ENCODE data around the gene FSTL3. TPM values are rescaled to one million over a fixed set of nuclear protein-coding genes. Genes with fewer than 3 reads are reported as not detected.

FSTL3 gene
- total and polyA plus RNA-seq, 2 of the 13 experiments (the other 11 are each of a cell fraction or from before 2014, with no cell fraction given) = 13.5 to 15.6 TPM

DNA sequence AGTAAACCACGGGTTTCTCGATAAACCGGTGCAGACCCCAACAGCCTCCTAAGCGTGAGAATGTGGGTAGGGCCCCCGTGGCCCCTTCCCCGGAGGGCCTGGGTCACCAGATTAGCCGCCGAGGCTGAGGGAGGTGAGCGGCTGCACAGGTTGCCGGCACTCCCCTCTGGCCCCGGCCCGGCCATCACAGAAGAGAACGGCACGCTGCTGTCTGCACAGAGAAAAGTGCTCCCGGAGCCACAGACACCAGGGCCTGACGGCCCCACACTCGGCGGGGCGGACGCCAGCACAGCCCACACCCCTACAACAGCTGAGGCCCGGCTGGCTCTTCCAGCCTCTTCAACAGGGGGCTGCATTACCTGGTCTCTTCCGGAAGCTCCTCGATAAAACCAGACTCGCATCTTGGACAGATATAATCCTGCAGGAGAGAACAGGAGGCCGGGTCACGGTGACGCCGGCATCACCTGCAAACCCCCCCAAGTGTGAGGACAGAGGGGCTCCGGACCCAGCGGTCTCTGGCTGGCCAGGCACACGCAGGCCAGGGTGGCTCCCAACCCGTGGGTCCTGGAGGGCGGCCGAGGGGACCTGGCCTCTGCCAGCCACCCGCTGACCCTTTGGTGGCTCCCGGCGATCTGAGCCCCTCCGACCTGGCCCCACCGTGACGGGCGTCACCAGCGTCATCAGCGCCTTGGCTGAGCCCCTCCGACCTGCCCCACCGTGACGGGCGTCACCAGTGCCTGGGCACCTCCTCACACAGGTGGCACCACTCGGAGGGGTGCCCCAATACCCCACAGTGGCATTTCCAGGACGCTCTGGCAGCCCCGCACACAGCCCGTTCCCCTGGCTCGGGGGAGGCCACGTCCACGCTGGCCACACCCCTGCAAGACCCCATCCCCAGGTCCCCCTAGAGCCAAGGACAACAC, 23.5 kb upstream of the FSTL3 start:
- no peak for DNase-seq (ENCODE audit: low spot score)
- Histone ChIP-seq H3K9ac (ENCODE audit: insufficient read depth, low read depth, low read length) (no peak overlapping the region), H3K4me1 (ENCODE audit: insufficient read depth, low read length) (peaks cover 13% of the 10 kb centered on the region), H3K9me3 (ENCODE audit: low read length) (no peaks in the 10 kb centered on the region), H3K4me2 (ENCODE audit: low read depth, low read length) (no peak overlapping the region), H2AFZ (ENCODE audit: low read length) (no peak overlapping the region), H3K36me3 (replicated peaks in 1 of 2; ENCODE audit: control insufficient read depth in 1 of 2, insufficient read depth in 2 of 2, low read length in 2 of 2) (peaks cover 34 to 67% of the 10 kb centered on the region in 2 experiments; a peak in 4 of 5 replicates), H3K27me3 (ENCODE audit: control insufficient read depth in 1 of 2, insufficient read depth in 2 of 2, low read length in 2 of 2) (no peaks in the 10 kb centered on the region), H4K20me1 (ENCODE audit: insufficient read depth, low read length) (peaks cover 60% of the 10 kb centered on the region), H3K27ac (ENCODE audit: extremely low read length, insufficient read depth, low read length) (no peak overlapping the region), H3K79me2 (ENCODE audit: insufficient read depth, low read length) (peaks cover 53% of the 10 kb centered on the region), H3K4me3 (replicated peaks in 1 of 3; ENCODE audit: insufficient read depth in 1 of 3, low read depth in 2 of 3, low read length in 3 of 3) (no peak overlapping the region)
- intact Hi-C loops (cut with micrococcal nuclease; ENCODE audit: unreplicated experiment) (no loop called here), in situ Hi-C loops (cut with HindIII; ENCODE audit: extremely low pct_ligation_motif_present, low pct_unique_long_range_greater_than_20kb) (no loop called here)
- CTCF ChIA-PET (ENCODE audit: low intra/inter-chr PET ratio, low total read pairs) = no interaction called here
- ATAC-seq = no peak
- BruUV-seq (replicated peaks) = no TSS peak
- TF ChIP-seq, protein P1, sequence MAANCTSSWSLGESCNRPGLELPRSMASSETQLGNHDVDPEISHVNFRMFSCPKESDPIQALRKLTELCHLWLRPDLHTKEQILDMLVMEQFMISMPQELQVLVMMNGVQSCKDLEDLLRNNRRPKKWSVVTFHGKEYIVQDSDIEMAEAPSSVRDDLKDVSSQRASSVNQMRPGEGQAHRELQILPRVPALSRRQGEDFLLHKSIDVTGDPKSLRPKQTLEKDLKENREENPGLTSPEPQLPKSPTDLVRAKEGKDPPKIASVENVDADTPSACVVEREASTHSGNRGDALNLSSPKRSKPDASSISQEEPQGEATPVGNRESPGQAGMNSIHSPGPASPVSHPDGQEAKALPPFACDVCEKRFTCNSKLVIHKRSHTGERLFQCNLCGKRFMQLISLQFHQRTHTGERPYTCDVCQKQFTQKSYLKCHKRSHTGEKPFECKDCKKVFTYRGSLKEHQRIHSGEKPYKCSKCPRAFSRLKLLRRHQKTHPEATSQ (CRISPR knock-in tag; IDR thresholded peaks at IDR 0.05; ENCODE audit: borderline replicate concordance) = no peak
- TF ChIP-seq, protein P2, sequence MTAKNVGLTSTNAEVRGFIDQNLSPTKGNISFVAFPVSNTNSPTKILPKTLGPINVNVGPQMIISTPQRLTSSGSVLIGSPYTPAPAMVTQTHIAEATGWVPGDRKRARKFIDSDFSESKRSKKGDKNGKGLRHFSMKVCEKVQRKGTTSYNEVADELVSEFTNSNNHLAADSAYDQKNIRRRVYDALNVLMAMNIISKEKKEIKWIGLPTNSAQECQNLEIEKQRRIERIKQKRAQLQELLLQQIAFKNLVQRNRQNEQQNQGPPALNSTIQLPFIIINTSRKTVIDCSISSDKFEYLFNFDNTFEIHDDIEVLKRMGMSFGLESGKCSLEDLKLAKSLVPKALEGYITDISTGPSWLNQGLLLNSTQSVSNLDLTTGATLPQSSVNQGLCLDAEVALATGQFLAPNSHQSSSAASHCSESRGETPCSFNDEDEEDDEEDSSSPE (CRISPR knock-in tag; IDR thresholded peaks at IDR 0.05) = no peak
- no peak for TF ChIP-seq NR2F2 (IDR thresholded peaks at IDR 0.05; ENCODE audit: borderline replicate concordance, low read depth)
- peak; percentile 14 for TF ChIP-seq AGO2 (optimal IDR thresholded peaks at IDR 0.05; ENCODE audit: low read depth, low read length)
- TF ChIP-seq ZNF234 (CRISPR knock-in tag; conservative IDR thresholded peaks at IDR 0.05) = no peak
- TF ChIP-seq POLR2A (IDR thresholded peaks at IDR 0.05; ENCODE audit: insufficient read depth in 1 of 2, low read depth in 2 of 2, low read length in 2 of 2) = 0 out of 4 replicates have a peak, but pooled peaks of 1 of the 2 experiments have one; percentile 22
- no peak for TF ChIP-seq JARID2 (CRISPR knock-in tag; IDR thresholded peaks at IDR 0.05; ENCODE audit: insufficient replicate concordance)
- TF ChIP-seq ZNF530 (CRISPR knock-in tag; IDR thresholded peaks at IDR 0.05; ENCODE audit: low read depth) = no peak
- TF ChIP-seq HHEX (CRISPR knock-in tag; IDR thresholded peaks at IDR 0.05) = no peak
- TF ChIP-seq CBX5 (CRISPR knock-in tag; IDR thresholded peaks at IDR 0.05; ENCODE audit: borderline replicate concordance) = no peak
- TF ChIP-seq ZNF570 (CRISPR knock-in tag; IDR thresholded peaks at IDR 0.05; ENCODE audit: borderline replicate concordance) = no peak
- TF ChIP-seq ZNF775 (CRISPR knock-in tag; IDR thresholded peaks at IDR 0.05; ENCODE audit: borderline replicate concordance) = no peak
- peak; percentile 49 for TF ChIP-seq RBFOX2 (IDR thresholded peaks at IDR 0.05; ENCODE audit: low read depth, low read length)
- TF ChIP-seq ZFP62 (CRISPR knock-in tag; IDR thresholded peaks at IDR 0.05) = no peak
- no peak for TF ChIP-seq ZNF792 (CRISPR knock-in tag; IDR thresholded peaks at IDR 0.05)
- TF ChIP-seq REL (CRISPR knock-in tag; conservative IDR thresholded peaks at IDR 0.05) = no peak
- 93% methylated on average over 16 of the region's 54 CpGs for WGBS (ENCODE audit: low lambda C conversion rate)
- no peak for FAIRE-seq
- POLR2A ChIA-PET = no interaction called here

Measured in HepG2 (cell line).